Breast epithelium (tissue), 3 donors: ENCODE data around the gene LSM6.

ENCODE experiments used
- CTCF ChIP-seq, 3 donors: fragments of 450-650 bp; IDR thresholded peaks; one replicate each; pipeline ENCODE4 v1.5.1; 2016 to 2017; ENCODE audit warnings: antibody characterized with exemption in 3 of 3, mild to moderate bottlenecking in 3 of 3, moderate library complexity in 3 of 3
- POLR2AphosphoS5 ChIP-seq, 3 donors: sonication (generic); formaldehyde crosslinking; IDR thresholded peaks; one replicate each; pipeline ENCODE4 v1.6.1; 2017; ENCODE audit warnings: antibody characterized with exemption in 3 of 3

- no peak for TF ChIP-seq CTCF (IDR thresholded peaks at IDR 0.05)
- no peak for TF ChIP-seq POLR2AphosphoS5 (IDR thresholded peaks at IDR 0.05)
These were observed 38.7 kb downstream of the LSM6 start, which contains the start of gene REELD1 for GRCh38 chr4:146214238-146214637.
